Measurements from ENCODE around the gene RABEPK. TPM values are rescaled to one million over a fixed set of nuclear protein-coding genes. Genes with fewer than 3 reads are reported as not detected.

The RABEPK gene
- total RNA-seq, 1 donor from 2014 or later, result 14.7 TPM

GRCh38 chr9:125183054-125183453 lies 17.3 kb upstream of the RABEPK start:
- no peaks in the 10 kb centered on the region for H3K27me3 ChIP-seq
- no peak for TF ChIP-seq POLR2A (IDR thresholded peaks at IDR 0.05)
- no peak for TF ChIP-seq CTCF (IDR thresholded peaks at IDR 0.05)
- no peak for TF ChIP-seq POLR2AphosphoS5 (IDR thresholded peaks at IDR 0.05; ENCODE audit: insufficient read depth in 1 of 2, low read depth in 1 of 2)
- no peaks in the 10 kb centered on the region for H3K9me3 ChIP-seq
- no peak for DNase-seq (ENCODE audit: extremely low spot score in 2 of 2)
- no peak overlapping the region for H3K4me3 ChIP-seq
- H3K36me3 ChIP-seq, result no peaks in the 10 kb centered on the region
- intact Hi-C loops (cut with DNase I), result loop anchor here (10.0 kb wide), 1 partner anchor 62 kb away; the partner anchor contains the start of gene HSPA5
- no peak overlapping the region for H3K27ac ChIP-seq
- peaks cover 58% of the 10 kb centered on the region for H3K4me1 ChIP-seq

- Histone ChIP-seq H3K36me3 (no peaks in the 10 kb centered on the region), H3K4me3 (no peak overlapping the region), H3K27ac (no peak overlapping the region), H3K27me3 (no peaks in the 10 kb centered on the region), H3K9me3 (no peaks in the 10 kb centered on the region), H3K4me1 (peaks cover 63% of the 10 kb centered on the region)
- intact Hi-C loops (cut with DNase I), result loop anchor here (10.0 kb wide), 1 partner anchor 61 kb away; the partner anchor contains the start of gene HSPA5
- no peak for TF ChIP-seq POLR2A (IDR thresholded peaks at IDR 0.05)
- TF ChIP-seq CTCF (IDR thresholded peaks at IDR 0.05), result no peak
- TF ChIP-seq POLR2AphosphoS5 (IDR thresholded peaks at IDR 0.05; ENCODE audit: insufficient read depth in 1 of 2, low read depth in 1 of 2), result no peak
- no peak for DNase-seq (ENCODE audit: extremely low spot score in 2 of 2)
Measured at GRCh38 chr9:125183561-125183960, 16.8 kb upstream of the RABEPK start.

GRCh38 chr9:125189011-125189360 lies 11.4 kb upstream of the RABEPK start:
- Histone ChIP-seq H3K9me3 (no peaks in the 10 kb centered on the region), H3K27me3 (no peaks in the 10 kb centered on the region), H3K27ac (peak overlapping the region; percentile 92), H3K36me3 (no peaks in the 10 kb centered on the region), H3K4me3 (peak overlapping the region; percentile 68 to 98), H3K4me1 (peaks cover 59% of the 10 kb centered on the region)
- TF ChIP-seq POLR2A (IDR thresholded peaks at IDR 0.05) (no peak), CTCF (IDR thresholded peaks at IDR 0.05) (no peak), POLR2AphosphoS5 (IDR thresholded peaks at IDR 0.05; ENCODE audit: insufficient read depth in 1 of 2, low read depth in 1 of 2) (no peak)
- no peak for DNase-seq (ENCODE audit: extremely low spot score in 2 of 2)
- intact Hi-C loops (cut with DNase I), result loop anchor here (10.0 kb wide), 1 partner anchor 56 kb away; the partner anchor contains the start of gene HSPA5

- H3K27ac ChIP-seq, result peak within 1 kb of the TSS; percentile 92
- H3K9me3 ChIP-seq, result no peaks in the 10 kb centered on the region
- H3K27me3 ChIP-seq, result no peaks in the 10 kb centered on the region
- peak in 1 of 2 donors; percentile 92 for DNase-seq (ENCODE audit: extremely low spot score in 2 of 2)
- no peaks in the 10 kb centered on the region for H3K36me3 ChIP-seq
- TF ChIP-seq CTCF (IDR thresholded peaks at IDR 0.05), result peak; percentile 43 to 63 (median 49)
- TF ChIP-seq POLR2AphosphoS5 (IDR thresholded peaks at IDR 0.05; ENCODE audit: insufficient read depth in 1 of 2, low read depth in 1 of 2), result peak; percentile 94
- TF ChIP-seq POLR2A (IDR thresholded peaks at IDR 0.05), result peak in 1 of 2 donors; percentile 67
- peaks cover 52% of the 10 kb centered on the region for H3K4me1 ChIP-seq
- intact Hi-C loops (cut with DNase I), result loop anchor here (10.0 kb wide), 1 partner anchor 55 kb away; the partner anchor contains the start of gene HSPA5
- peak within 1 kb of the TSS; percentile 68 to 98 for H3K4me3 ChIP-seq
Measured at GRCh38 chr9:125189361-125190289, 10.7 kb upstream of the RABEPK start, which contains the start of gene PPP6C. PPP6C (minus strand) TSS chr9:125189803; CDS start chr9:125189718, 85 bp downstream.
